Suprapubic skin (tissue), 4 donors: ENCODE results near the gene ADAM8. TPM values are rescaled to one million over a fixed set of nuclear protein-coding genes. Genes with fewer than 3 reads are reported as not detected.

Experiments
- DNase-seq, 2 donors: peaks; one replicate each; pipeline ENCODE4 v3.0.0-alpha.2; 2019; ENCODE audit warnings: low spot score in 2 of 2
- H3K27ac ChIP-seq: fragments of 200-600 bp; sonication (generic); one replicate; pipeline ENCODE4 v1.5.1; 2019
- H3K27me3 ChIP-seq: fragments of 200-600 bp; sonication (generic); one replicate; pipeline ENCODE4 v1.5.1; 2019
- H3K36me3 ChIP-seq: fragments of 200-600 bp; sonication (generic); one replicate; pipeline ENCODE4 v1.5.1; 2019
- H3K4me1 ChIP-seq: fragments of 200-600 bp; sonication (generic); one replicate; pipeline ENCODE4 v1.5.1; 2019
- H3K4me3 ChIP-seq: fragments of 200-600 bp; sonication (generic); one replicate; pipeline ENCODE4 v1.5.1; 2019; ENCODE audit warnings: mild to moderate bottlenecking
- H3K9me3 ChIP-seq: fragments of 200-600 bp; sonication (generic); one replicate; pipeline ENCODE4 v1.5.1; 2019
- CTCF ChIP-seq, 2 donors: fragments of 200-600 bp in 1 of 2; fragments of 450-650 bp in 1 of 2; sonication (generic) in 1 of 2; IDR thresholded peaks; one replicate each; pipeline ENCODE4 v1.5.1; 2016 to 2019; ENCODE audit warnings: antibody characterized with exemption in 2 of 2, mild to moderate bottlenecking in 1 of 2, moderate library complexity in 1 of 2
- EP300 ChIP-seq: sonication (generic); formaldehyde crosslinking; IDR thresholded peaks from one replicate; pipeline ENCODE4 v1.6.1; 2017; ENCODE audit warnings: antibody characterized with exemption
- POLR2A ChIP-seq, 2 donors: fragments of 450-650 bp; IDR thresholded peaks; one replicate each; pipeline ENCODE4 v1.6.1; 2017; ENCODE audit warnings: antibody characterized with exemption in 2 of 2, mild to moderate bottlenecking in 2 of 2, moderate library complexity in 2 of 2
- POLR2AphosphoS5 ChIP-seq, 3 donors: sonication (generic); formaldehyde crosslinking; IDR thresholded peaks; one replicate each; pipeline ENCODE4 v1.6.1; 2017; ENCODE audit warnings: antibody characterized with exemption in 3 of 3
- WGBS: methylation state at CpG from one replicate; pipeline ENCODE4 v1.1.5; 2018; 5-methylcytosine and 5-hydroxymethylcytosine counted together
- total RNA-seq, 4 donors: library from RNA; depleted of rRNA; stranded (reverse); fragments of >200 nt; gene quantifications; one replicate each; pipeline ENCODE4 v1.1.0, GENCODE V29; 2016

ADAM8 gene
- total RNA-seq, 4 donors from 2014 or later = 3.0 to 18.4 (median 4.1) TPM

GRCh38 chr10:133258066-133258817, 18.4 kb downstream of the ADAM8 start:
- Histone ChIP-seq H3K27me3 (no peaks in the 10 kb centered on the region), H3K4me3 (peak overlapping the region; percentile 36), H3K27ac (peak overlapping the region; percentile 80), H3K36me3 (no peaks in the 10 kb centered on the region), H3K9me3 (no peaks in the 10 kb centered on the region), H3K4me1 (peaks cover 58% of the 10 kb centered on the region)
- TF ChIP-seq CTCF (IDR thresholded peaks at IDR 0.05) (no peak), EP300 (no peak), POLR2A (IDR thresholded peaks at IDR 0.05) (peak in 1 of 2 donors; percentile 2), POLR2AphosphoS5 (IDR thresholded peaks at IDR 0.05) (no peak)
- 70% methylated on average over 2 of the region's 21 CpGs for WGBS
- DNase-seq = no peak

GRCh38 chr10:133257489-133258065, 19.1 kb downstream of the ADAM8 start:
- Histone ChIP-seq H3K9me3 (no peaks in the 10 kb centered on the region), H3K4me3 (peak overlapping the region; percentile 36), H3K27me3 (no peaks in the 10 kb centered on the region), H3K27ac (peak overlapping the region; percentile 80), H3K4me1 (peaks cover 52% of the 10 kb centered on the region), H3K36me3 (no peaks in the 10 kb centered on the region)
- no peak for DNase-seq
- no peak for TF ChIP-seq POLR2A (IDR thresholded peaks at IDR 0.05)
- no peak for TF ChIP-seq EP300
- no peak for TF ChIP-seq POLR2AphosphoS5 (IDR thresholded peaks at IDR 0.05)
- no peak for TF ChIP-seq CTCF (IDR thresholded peaks at IDR 0.05)
- 16% methylated on average over 15 of the region's 27 CpGs for WGBS

DNA sequence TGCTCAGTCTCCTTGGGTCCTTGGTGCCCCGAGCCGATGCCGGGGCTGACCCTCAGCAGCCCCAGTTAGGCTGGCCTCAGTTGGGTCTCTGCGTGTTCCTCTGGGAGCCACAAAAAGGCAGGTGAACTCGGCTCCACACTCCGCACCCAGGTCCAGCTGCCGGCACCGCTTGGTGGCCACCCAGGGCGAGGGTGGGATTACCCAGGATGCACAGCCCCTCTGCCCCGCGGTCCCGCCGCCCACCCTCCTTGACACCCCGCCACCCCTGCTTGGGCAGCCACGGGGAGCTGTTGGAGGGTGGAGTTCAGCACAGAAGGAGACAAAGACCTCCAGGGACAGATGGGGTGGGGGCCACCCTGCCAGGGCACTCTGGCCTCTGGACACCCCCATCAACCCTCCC, 21.3 kb downstream of the ADAM8 start:
- no peaks in the 10 kb centered on the region for H3K36me3 ChIP-seq
- no peak for TF ChIP-seq EP300
- no peak for TF ChIP-seq POLR2A (IDR thresholded peaks at IDR 0.05)
- TF ChIP-seq POLR2AphosphoS5 (IDR thresholded peaks at IDR 0.05) = no peak
- no peak for TF ChIP-seq CTCF (IDR thresholded peaks at IDR 0.05)
- H3K4me3 ChIP-seq = no peak overlapping the region
- DNase-seq = no peak
- no peak overlapping the region for H3K27ac ChIP-seq
- peaks cover 16% of the 10 kb centered on the region for H3K27me3 ChIP-seq
- H3K4me1 ChIP-seq = peaks cover 33% of the 10 kb centered on the region
- WGBS = 60% methylated on average over 1 of the region's 15 CpGs
- H3K9me3 ChIP-seq = no peaks in the 10 kb centered on the region

DNA sequence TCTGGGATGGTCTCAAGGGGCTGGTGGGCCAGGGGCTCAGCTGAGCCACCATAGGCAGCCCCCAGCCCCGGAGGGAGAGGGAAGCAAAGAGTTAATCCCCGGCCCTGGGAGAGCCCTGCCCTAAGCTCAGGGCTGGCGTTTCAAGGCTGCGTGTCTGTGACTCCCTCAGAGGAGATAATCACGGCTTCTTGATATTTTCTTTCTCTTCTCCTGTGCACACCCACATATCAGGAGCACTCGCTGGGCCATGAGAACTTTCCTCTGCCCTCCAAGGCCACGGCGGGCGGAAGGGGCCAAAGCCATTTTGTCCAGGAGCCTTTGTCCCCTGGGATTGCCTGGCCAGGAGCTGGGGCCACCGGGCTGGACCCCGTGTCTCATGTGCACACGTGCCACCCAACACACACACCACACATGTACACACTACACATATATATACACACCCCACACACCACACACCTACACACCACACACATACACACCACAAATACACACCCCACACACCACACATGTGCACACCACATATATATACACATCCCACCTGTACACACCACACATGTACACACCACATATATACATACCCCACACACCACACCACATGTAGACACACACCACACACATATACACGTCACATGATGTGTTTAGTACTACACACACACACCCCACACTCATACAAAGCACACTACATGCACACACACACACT, 22.1 kb downstream of the ADAM8 start:
- no peak for DNase-seq
- H3K36me3 ChIP-seq = no peaks in the 10 kb centered on the region
- peaks cover 25% of the 10 kb centered on the region for H3K4me1 ChIP-seq
- 67% methylated on average over 12 of the region's 13 CpGs for WGBS
- peaks cover 19% of the 10 kb centered on the region for H3K27me3 ChIP-seq
- no peak overlapping the region for H3K27ac ChIP-seq
- H3K4me3 ChIP-seq = no peak overlapping the region
- H3K9me3 ChIP-seq = no peaks in the 10 kb centered on the region
- TF ChIP-seq CTCF (IDR thresholded peaks at IDR 0.05) = no peak
- no peak for TF ChIP-seq POLR2A (IDR thresholded peaks at IDR 0.05)
- TF ChIP-seq EP300 = no peak
- TF ChIP-seq POLR2AphosphoS5 (IDR thresholded peaks at IDR 0.05) = no peak

GRCh38 chr10:133253361-133253955, 23.2 kb downstream of the ADAM8 start:
- Histone ChIP-seq H3K36me3 (no peaks in the 10 kb centered on the region), H3K4me3 (no peak overlapping the region), H3K4me1 (peaks cover 14% of the 10 kb centered on the region), H3K9me3 (no peaks in the 10 kb centered on the region), H3K27ac (no peak overlapping the region), H3K27me3 (peaks cover 28% of the 10 kb centered on the region)
- 85% methylated on average over 22 of the region's 22 CpGs for WGBS
- no peak for DNase-seq
- TF ChIP-seq EP300 (no peak), POLR2AphosphoS5 (IDR thresholded peaks at IDR 0.05) (no peak), CTCF (IDR thresholded peaks at IDR 0.05) (no peak), POLR2A (IDR thresholded peaks at IDR 0.05) (no peak)
